ENCODE data around the gene CDC42EP5. TPM values are rescaled to one million over a fixed set of nuclear protein-coding genes. Genes with fewer than 3 reads are reported as not detected.

CDC42EP5 gene
- total RNA-seq, 3 donors from 2014 or later (not counting 1 experiment from before 2014, with no cell fraction given), result not detected

DNA sequence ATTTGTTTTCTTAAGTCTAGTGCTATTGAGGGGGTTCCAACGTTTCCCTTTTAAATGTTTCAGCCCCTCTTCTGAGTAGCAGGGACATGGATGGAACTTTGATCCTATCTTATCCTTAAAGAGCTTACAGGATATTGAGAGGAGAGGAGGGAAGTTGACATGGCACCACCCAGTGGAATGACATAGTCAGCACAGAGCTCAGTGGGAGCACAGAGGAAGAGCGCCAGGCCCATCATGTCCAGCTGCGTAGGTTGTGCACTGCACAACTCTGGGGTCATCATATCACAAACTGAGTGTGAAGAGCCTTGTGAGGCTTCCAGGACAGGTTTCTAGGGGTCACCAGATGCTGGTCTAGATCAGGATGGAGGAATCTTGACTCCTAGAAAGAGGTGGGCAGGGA, 4.6 kb upstream of the CDC42EP5 start:
- DNase-seq (no peak), ATAC-seq (no peak)
- H3K27ac Mint-ChIP-seq, result no peak overlapping the region
- Histone ChIP-seq H3K4me3 (ENCODE audit: low read length) (no peak overlapping the region), H3K27me3 (ENCODE audit: control insufficient read depth, insufficient read depth, low read length) (peaks cover 6% of the 10 kb centered on the region), H3K36me3 (ENCODE audit: control insufficient read depth, insufficient read depth, low read length) (no peaks in the 10 kb centered on the region), H3K27ac (ENCODE audit: low read length) (no peak overlapping the region), H3K9me3 (ENCODE audit: control insufficient read depth, insufficient read depth, low read length) (no peaks in the 10 kb centered on the region), H3K4me1 (ENCODE audit: control insufficient read depth, insufficient read depth, low read length) (peaks cover 38% of the 10 kb centered on the region)
- H3K4me1 Mint-ChIP-seq, result peaks cover 36 to 45% of the 10 kb centered on the region in 2 donors
- H3K27me3 Mint-ChIP-seq (ENCODE audit: low read depth in 2 of 2), result peaks cover 39 to 46% of the 10 kb centered on the region in 2 donors
- intact Hi-C loops (cut with micrococcal nuclease), result loop anchor here (10.0 kb wide), 1 partner anchor 357 kb away; the partner anchor contains the start of gene KIR2DS4
- H3K4me3 Mint-ChIP-seq, result no peak overlapping the region
- no peaks in the 10 kb centered on the region for H3K36me3 Mint-ChIP-seq
- TF ChIP-seq, protein P1, sequence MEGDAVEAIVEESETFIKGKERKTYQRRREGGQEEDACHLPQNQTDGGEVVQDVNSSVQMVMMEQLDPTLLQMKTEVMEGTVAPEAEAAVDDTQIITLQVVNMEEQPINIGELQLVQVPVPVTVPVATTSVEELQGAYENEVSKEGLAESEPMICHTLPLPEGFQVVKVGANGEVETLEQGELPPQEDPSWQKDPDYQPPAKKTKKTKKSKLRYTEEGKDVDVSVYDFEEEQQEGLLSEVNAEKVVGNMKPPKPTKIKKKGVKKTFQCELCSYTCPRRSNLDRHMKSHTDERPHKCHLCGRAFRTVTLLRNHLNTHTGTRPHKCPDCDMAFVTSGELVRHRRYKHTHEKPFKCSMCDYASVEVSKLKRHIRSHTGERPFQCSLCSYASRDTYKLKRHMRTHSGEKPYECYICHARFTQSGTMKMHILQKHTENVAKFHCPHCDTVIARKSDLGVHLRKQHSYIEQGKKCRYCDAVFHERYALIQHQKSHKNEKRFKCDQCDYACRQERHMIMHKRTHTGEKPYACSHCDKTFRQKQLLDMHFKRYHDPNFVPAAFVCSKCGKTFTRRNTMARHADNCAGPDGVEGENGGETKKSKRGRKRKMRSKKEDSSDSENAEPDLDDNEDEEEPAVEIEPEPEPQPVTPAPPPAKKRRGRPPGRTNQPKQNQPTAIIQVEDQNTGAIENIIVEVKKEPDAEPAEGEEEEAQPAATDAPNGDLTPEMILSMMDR (IDR thresholded peaks at IDR 0.05), result no peak
- 94% methylated on average over 2 of the region's 3 CpGs for WGBS (ENCODE audit: insufficient coverage)
- no peaks in the 10 kb centered on the region for H3K9me3 Mint-ChIP-seq

DNA sequence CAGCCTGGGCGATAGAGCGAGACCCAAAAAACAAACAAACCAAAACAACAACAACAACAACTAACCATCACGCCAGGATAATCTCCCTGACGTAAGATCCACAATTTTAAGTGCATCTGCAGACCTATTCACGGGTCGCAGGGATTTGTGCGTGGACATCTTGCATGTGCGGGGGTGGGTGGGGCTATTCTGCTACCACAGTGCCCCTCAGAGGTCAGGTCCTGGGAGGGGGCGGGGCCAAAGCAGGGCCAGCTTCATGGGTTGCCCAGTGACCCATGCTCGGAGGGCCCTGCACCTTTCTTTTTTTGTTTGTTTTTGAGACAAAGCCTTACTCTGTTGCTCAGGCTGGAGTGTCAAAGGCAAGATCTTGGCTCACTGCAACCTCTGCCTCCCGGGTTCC, 2.6 kb upstream of the CDC42EP5 start:
- H3K4me3 Mint-ChIP-seq, result no peak overlapping the region
- no peaks in the 10 kb centered on the region for H3K36me3 ChIP-seq (ENCODE audit: control insufficient read depth, insufficient read depth, low read length)
- peaks cover 22 to 37% of the 10 kb centered on the region in 2 donors for H3K4me1 Mint-ChIP-seq
- no peaks in the 10 kb centered on the region for H3K9me3 Mint-ChIP-seq
- DNase-seq (no peak), ATAC-seq (no peak)
- H3K27ac Mint-ChIP-seq, result no peak overlapping the region
- peaks cover 41 to 43% of the 10 kb centered on the region in 2 donors for H3K27me3 Mint-ChIP-seq (ENCODE audit: low read depth in 2 of 2)
- no peak overlapping the region for H3K27ac ChIP-seq (ENCODE audit: low read length)
- no peaks in the 10 kb centered on the region for H3K9me3 ChIP-seq (ENCODE audit: control insufficient read depth, insufficient read depth, low read length)
- 90% methylated on average over 11 of the region's 11 CpGs for WGBS (ENCODE audit: insufficient coverage)
- H3K27me3 ChIP-seq (ENCODE audit: control insufficient read depth, insufficient read depth, low read length), result peaks cover 15% of the 10 kb centered on the region
- TF ChIP-seq, protein P1 (IDR thresholded peaks at IDR 0.05), result no peak
- intact Hi-C loops (cut with micrococcal nuclease), result loop anchor here (10.0 kb wide), 1 partner anchor 359 kb away; the partner anchor contains the start of gene KIR2DS4
- no peak overlapping the region for H3K4me3 ChIP-seq (ENCODE audit: low read length)
- H3K4me1 ChIP-seq (ENCODE audit: control insufficient read depth, insufficient read depth, low read length), result peaks cover 29% of the 10 kb centered on the region
- H3K36me3 Mint-ChIP-seq, result no peaks in the 10 kb centered on the region

DNA sequence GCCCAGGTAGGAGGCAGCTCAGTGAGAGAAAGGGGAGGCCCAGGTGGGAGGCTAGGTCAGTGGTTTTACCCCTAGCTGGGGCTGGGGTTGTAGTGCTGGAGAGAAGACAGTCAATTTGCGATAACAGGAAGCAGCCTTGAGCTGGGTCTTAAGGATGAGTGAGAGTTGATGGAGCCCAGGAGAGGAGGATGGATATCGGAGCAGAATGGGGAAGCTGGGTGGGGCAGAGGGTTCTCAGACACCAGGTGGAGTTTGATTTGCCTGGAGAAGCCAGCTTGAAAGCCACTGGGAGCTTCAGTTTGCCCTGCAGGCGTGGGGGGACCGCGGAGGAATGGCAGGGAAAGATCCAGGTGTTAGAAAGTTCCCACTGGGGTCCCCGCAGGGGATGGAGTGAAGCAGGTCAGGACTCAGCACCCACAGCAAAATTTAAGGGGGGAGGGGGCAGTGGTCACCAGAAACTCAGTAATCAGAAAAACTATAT, 836 bp upstream of the CDC42EP5 start:
- no peaks in the 10 kb centered on the region for H3K36me3 Mint-ChIP-seq
- peaks cover 28% of the 10 kb centered on the region for H3K27me3 ChIP-seq (ENCODE audit: control insufficient read depth, insufficient read depth, low read length)
- H3K4me1 Mint-ChIP-seq, result peaks cover 6 to 30% of the 10 kb centered on the region in 2 donors
- DNase-seq, result no peak
- no peak overlapping the region for H3K27ac ChIP-seq (ENCODE audit: low read length)
- no peaks in the 10 kb centered on the region for H3K36me3 ChIP-seq (ENCODE audit: control insufficient read depth, insufficient read depth, low read length)
- no peaks in the 10 kb centered on the region for H3K9me3 ChIP-seq (ENCODE audit: control insufficient read depth, insufficient read depth, low read length)
- peaks cover 19% of the 10 kb centered on the region for H3K4me1 ChIP-seq (ENCODE audit: control insufficient read depth, insufficient read depth, low read length)
- intact Hi-C loops (cut with micrococcal nuclease), result loop anchor here (10.0 kb wide), 1 partner anchor 361 kb away; the partner anchor contains the start of gene KIR2DS4
- no peaks in the 10 kb centered on the region for H3K9me3 Mint-ChIP-seq
- TF ChIP-seq, protein P1 (IDR thresholded peaks at IDR 0.05), result no peak
- H3K27ac Mint-ChIP-seq, result no peak overlapping the region
- no peak overlapping the region for H3K4me3 Mint-ChIP-seq
- WGBS (ENCODE audit: insufficient coverage), result 70% methylated on average over 6 of the region's 6 CpGs
- H3K27me3 Mint-ChIP-seq (ENCODE audit: low read depth in 2 of 2), result peaks cover 52 to 56% of the 10 kb centered on the region in 2 donors
- no peak for ATAC-seq
- H3K4me3 ChIP-seq (ENCODE audit: low read length), result no peak overlapping the region
